GM12878 (cell line): Measurements from ENCODE around the gene OLFML2A. TPM values are rescaled to one million over a fixed set of nuclear protein-coding genes. Genes with fewer than 3 reads are reported as not detected.

ENCODE experiments used
- BRCA1 ChIP-seq: IDR thresholded peaks from 2 replicates; pipeline ENCODE4 v1.6.1; 2011; ENCODE audit warnings: low read depth, low read length, improper control_type of control experiment
- CBFB ChIP-seq: IDR thresholded peaks from 2 replicates; pipeline ENCODE4 v1.6.1; 2016; ENCODE audit warnings: antibody characterized with exemption, low read depth
- CBX3 ChIP-seq: fragments of 200-600 bp; sonication (generic); IDR thresholded peaks from 2 replicates; pipeline ENCODE4 v1.6.1; 2016; ENCODE audit warnings: low read depth, borderline replicate concordance
- CBX5 ChIP-seq: sonication (generic); IDR thresholded peaks from 2 replicates; pipeline ENCODE4 v1.6.1; 2016; ENCODE audit warnings: low read depth, moderate library complexity, mild to moderate bottlenecking, inconsistent platforms
- CHD4 ChIP-seq: fragments of 200-600 bp; sonication (generic); IDR thresholded peaks from 2 replicates; pipeline ENCODE4 v1.6.1; 2016; ENCODE audit warnings: mild to moderate bottlenecking
- EED ChIP-seq: sonication (generic); IDR thresholded peaks from 2 replicates; pipeline ENCODE4 v1.6.1; 2016; ENCODE audit warnings: antibody characterized with exemption, low read depth
- ELK1 ChIP-seq: IDR thresholded peaks from 2 replicates; pipeline ENCODE4 v1.6.1; 2012; ENCODE audit warnings: low read depth, low read length, improper control_type of control experiment
- EP300 ChIP-seq, 2 experiments: fragments of 150-350 bp in 1 of 2; IDR thresholded peaks; 2 replicates each; pipeline ENCODE4 v1.6.1; 2011 to 2012; ENCODE audit warnings: low read depth in 2 of 2, low read length in 2 of 2, borderline replicate concordance in 1 of 2, improper control_type of control experiment in 1 of 2, inconsistent platforms in 1 of 2; ENCODE audit not compliant: control insufficient read depth in 1 of 2
- FOXK2 ChIP-seq: fragments of 450-650 bp; IDR thresholded peaks from 2 replicates; pipeline ENCODE4 v1.6.1; 2017; ENCODE audit warnings: mild to moderate bottlenecking, moderate library complexity
- LARP7 ChIP-seq: fragments of 450-650 bp; IDR thresholded peaks from 2 replicates; pipeline ENCODE4 v1.6.1; 2017; ENCODE audit warnings: mild to moderate bottlenecking
- MTA3 ChIP-seq: IDR thresholded peaks from 2 replicates; pipeline ENCODE4 v1.6.1; 2012; ENCODE audit warnings: low read length, inconsistent platforms, borderline replicate concordance
- NFIC ChIP-seq: IDR thresholded peaks from 2 replicates; pipeline ENCODE4 v1.6.1; 2012; ENCODE audit warnings: low read depth, mild to moderate bottlenecking, inconsistent platforms, low read length, moderate library complexity
- NKRF ChIP-seq: fragments of 450-650 bp; conservative IDR thresholded peaks from 2 replicates; pipeline ENCODE4 v1.6.1; 2017; ENCODE audit warnings: mild to moderate bottlenecking, moderate library complexity
- PML ChIP-seq: IDR thresholded peaks from 2 replicates; pipeline ENCODE4 v1.6.1; 2012; ENCODE audit warnings: low read length, inconsistent platforms
- RAD21 ChIP-seq: IDR thresholded peaks from 2 replicates; pipeline ENCODE4 v1.6.1; 2011; ENCODE audit warnings: mild to moderate bottlenecking, low read depth, low read length, moderate library complexity; ENCODE audit not compliant: insufficient read depth
- SMAD1 ChIP-seq: fragments of 450-650 bp; IDR thresholded peaks from 2 replicates; pipeline ENCODE4 v1.6.1; 2018; ENCODE audit warnings: mild to moderate bottlenecking, low read depth; ENCODE audit not compliant: partially characterized antibody
- ZNF207 ChIP-seq: fragments of 450-650 bp; IDR thresholded peaks from 2 replicates; pipeline ENCODE4 v1.6.1; 2014; ENCODE audit warnings: antibody characterized with exemption, mild to moderate bottlenecking, borderline replicate concordance
- polyA plus RNA-seq, 11 experiments: library from polyadenylated mRNA; depleted of rRNA in 4 of 11; unstranded in 6 of 11; stranded (reverse) in 5 of 11; fragments of >200 nt; fragmentation: Nextera tagmentation in 4 of 11; fragmentation: Illumina TruSeq in 1 of 11; extraction: Ambion mirVana in 4 of 11; extraction: Trizol in 1 of 11; gene quantifications; 1 replicate in 1 of 11; 2 replicates in 10 of 11; pipeline versions ENCODE4 v1.2.1 to v1.2.3, GENCODE V29; 2011 to 2016; ENCODE audit warnings: inconsistent platforms in 2 of 11, missing spikeins in 2 of 11, low read depth in 1 of 11
- total RNA-seq, 4 experiments: library from RNA; depleted of rRNA in 3 of 4; stranded (reverse); fragments of >200 nt in 3 of 4; fragmentation: Illumina TruSeq in 1 of 4; extraction: Trizol in 1 of 4; gene quantifications; 2 replicates each; pipeline versions ENCODE4 v1.2.1 to v1.2.3, GENCODE V29; 2013 to 2021
- TF ChIP-seq, protein P1 (sequence below), 3 experiments: IDR thresholded peaks in 2 of 3; conservative IDR thresholded peaks in 1 of 3; 2 replicates each; pipeline ENCODE4 v1.5.1; 2011; ENCODE audit warnings: low read depth in 3 of 3, low read length in 3 of 3, mild to moderate bottlenecking in 3 of 3, control low read depth in 2 of 3, moderate library complexity in 2 of 3, inconsistent platforms in 1 of 3, mixed read lengths in 1 of 3; ENCODE audit not compliant: control insufficient read depth in 2 of 3, insufficient read depth in 1 of 3; ENCODE audit errors: extremely low read depth in 1 of 3
- TF ChIP-seq, protein P2 (sequence below): fragments of 450-650 bp; IDR thresholded peaks from 2 replicates; pipeline ENCODE4 v1.6.1; 2018; ENCODE audit warnings: mild to moderate bottlenecking, low read depth, moderate library complexity; ENCODE audit not compliant: partially characterized antibody
- TF ChIP-seq, protein P3 (sequence below): IDR thresholded peaks from 2 replicates; pipeline ENCODE4 v1.6.1; 2011; ENCODE audit warnings: low read depth, low read length, improper control_type of control experiment, borderline replicate concordance

The OLFML2A gene
- total and polyA plus RNA-seq, 10 of the 15 experiments (the other 5 are each of a cell fraction or from before 2014, with no cell fraction given): 0.02 to 0.13 (median 0.10) TPM; not detected in 4

DNA sequence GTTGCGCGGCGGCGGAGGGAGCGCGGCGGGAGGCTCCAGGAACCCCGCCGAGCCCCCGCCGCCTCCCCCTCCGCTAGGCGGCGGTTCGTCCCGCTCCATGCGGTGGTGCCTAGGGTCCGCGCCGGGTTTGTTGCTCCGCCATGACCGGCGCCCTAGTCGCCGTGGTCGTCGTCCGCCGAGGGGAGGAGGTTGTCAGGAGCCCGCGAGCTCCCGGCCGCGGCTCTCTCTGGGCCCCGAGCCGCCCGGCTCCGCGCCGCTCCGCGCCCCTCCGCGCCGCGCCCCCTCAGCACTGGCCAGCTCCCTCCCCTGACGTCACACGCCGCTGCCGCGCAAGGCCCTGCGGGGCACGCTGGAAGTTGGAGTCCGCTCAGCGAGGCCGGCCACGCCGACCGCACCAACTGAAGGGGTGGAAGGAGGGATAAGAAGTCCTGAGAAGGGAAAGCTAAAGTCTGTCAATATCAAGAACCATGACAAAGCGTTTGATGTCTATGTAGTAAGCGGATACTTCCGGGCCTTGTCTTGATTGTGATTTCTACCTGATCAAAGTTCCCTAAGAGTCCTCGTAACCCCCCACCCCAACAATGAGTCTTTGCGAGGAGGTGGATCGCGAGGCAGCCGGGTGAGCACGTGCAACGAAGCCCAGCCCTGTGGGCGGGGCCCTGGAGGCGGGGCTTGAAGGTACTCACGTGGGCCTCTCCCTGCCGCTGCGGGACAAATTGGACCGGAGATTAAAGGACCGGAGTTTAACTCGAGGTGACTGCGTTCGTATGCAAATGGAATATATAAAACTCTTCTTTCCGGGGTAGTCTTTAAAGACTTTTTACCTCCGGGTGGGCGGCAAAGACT is 5.7 kb upstream of the OLFML2A start, which contains the start of gene NR6A1 (continued):
- TF ChIP-seq, protein P1, sequence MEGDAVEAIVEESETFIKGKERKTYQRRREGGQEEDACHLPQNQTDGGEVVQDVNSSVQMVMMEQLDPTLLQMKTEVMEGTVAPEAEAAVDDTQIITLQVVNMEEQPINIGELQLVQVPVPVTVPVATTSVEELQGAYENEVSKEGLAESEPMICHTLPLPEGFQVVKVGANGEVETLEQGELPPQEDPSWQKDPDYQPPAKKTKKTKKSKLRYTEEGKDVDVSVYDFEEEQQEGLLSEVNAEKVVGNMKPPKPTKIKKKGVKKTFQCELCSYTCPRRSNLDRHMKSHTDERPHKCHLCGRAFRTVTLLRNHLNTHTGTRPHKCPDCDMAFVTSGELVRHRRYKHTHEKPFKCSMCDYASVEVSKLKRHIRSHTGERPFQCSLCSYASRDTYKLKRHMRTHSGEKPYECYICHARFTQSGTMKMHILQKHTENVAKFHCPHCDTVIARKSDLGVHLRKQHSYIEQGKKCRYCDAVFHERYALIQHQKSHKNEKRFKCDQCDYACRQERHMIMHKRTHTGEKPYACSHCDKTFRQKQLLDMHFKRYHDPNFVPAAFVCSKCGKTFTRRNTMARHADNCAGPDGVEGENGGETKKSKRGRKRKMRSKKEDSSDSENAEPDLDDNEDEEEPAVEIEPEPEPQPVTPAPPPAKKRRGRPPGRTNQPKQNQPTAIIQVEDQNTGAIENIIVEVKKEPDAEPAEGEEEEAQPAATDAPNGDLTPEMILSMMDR (IDR thresholded peaks at IDR 0.05 in 2 of 3, conservative IDR thresholded peaks at IDR 0.05 in 1 of 3; ENCODE audit: control insufficient read depth in 2 of 3, extremely low read depth in 1 of 3, insufficient read depth in 1 of 3, low read depth in 3 of 3, low read length in 3 of 3): peak in 2 of 3 experiments; percentile 19 to 22; a peak in 3 of 6 replicates
- TF ChIP-seq EED: no peak
- TF ChIP-seq BRCA1: no peak
- TF ChIP-seq, protein P2, sequence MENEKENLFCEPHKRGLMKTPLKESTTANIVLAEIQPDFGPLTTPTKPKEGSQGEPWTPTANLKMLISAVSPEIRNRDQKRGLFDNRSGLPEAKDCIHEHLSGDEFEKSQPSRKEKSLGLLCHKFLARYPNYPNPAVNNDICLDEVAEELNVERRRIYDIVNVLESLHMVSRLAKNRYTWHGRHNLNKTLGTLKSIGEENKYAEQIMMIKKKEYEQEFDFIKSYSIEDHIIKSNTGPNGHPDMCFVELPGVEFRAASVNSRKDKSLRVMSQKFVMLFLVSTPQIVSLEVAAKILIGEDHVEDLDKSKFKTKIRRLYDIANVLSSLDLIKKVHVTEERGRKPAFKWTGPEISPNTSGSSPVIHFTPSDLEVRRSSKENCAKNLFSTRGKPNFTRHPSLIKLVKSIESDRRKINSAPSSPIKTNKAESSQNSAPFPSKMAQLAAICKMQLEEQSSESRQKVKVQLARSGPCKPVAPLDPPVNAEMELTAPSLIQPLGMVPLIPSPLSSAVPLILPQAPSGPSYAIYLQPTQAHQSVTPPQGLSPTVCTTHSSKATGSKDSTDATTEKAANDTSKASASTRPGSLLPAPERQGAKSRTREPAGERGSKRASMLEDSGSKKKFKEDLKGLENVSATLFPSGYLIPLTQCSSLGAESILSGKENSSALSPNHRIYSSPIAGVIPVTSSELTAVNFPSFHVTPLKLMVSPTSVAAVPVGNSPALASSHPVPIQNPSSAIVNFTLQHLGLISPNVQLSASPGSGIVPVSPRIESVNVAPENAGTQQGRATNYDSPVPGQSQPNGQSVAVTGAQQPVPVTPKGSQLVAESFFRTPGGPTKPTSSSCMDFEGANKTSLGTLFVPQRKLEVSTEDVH: peak; percentile 73
- TF ChIP-seq NKRF: peak; percentile 97
- TF ChIP-seq ELK1: 0 out of 2 replicates have a peak, but pooled peaks have one; percentile 51
- no peak for TF ChIP-seq EP300 (IDR thresholded peaks at IDR 0.05; ENCODE audit: borderline replicate concordance in 1 of 2, control insufficient read depth in 1 of 2, low read depth in 2 of 2, low read length in 2 of 2)
- TF ChIP-seq RAD21: no peak
- no peak for TF ChIP-seq MTA3
- no peak for TF ChIP-seq SMAD1
- TF ChIP-seq CHD4: no peak
- TF ChIP-seq, protein P3, sequence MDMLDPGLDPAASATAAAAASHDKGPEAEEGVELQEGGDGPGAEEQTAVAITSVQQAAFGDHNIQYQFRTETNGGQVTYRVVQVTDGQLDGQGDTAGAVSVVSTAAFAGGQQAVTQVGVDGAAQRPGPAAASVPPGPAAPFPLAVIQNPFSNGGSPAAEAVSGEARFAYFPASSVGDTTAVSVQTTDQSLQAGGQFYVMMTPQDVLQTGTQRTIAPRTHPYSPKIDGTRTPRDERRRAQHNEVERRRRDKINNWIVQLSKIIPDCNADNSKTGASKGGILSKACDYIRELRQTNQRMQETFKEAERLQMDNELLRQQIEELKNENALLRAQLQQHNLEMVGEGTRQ: peak; percentile 68
- TF ChIP-seq LARP7: peak; percentile 99
- peak; percentile 100 for TF ChIP-seq ZNF207
- no peak for TF ChIP-seq PML
- no peak for TF ChIP-seq CBX5
- peak; percentile 100 for TF ChIP-seq FOXK2
- 0 out of 2 replicates have a peak, but pooled peaks have one; percentile 46 for TF ChIP-seq CBFB
- no peak for TF ChIP-seq CBX3
- peak; percentile 50; the same call in 1 of the 2 replicates for TF ChIP-seq NFIC
